D721Med (cell line): ENCODE results near the gene C1orf115.

ENCODE experiments used
- DNase-seq: peaks from one replicate; pipeline ENCODE4 v3.0.0; 2011; ENCODE audit warnings: low spot score; ENCODE audit not compliant: insufficient read length
- FAIRE-seq: peaks from 2 replicates; lab custom pipeline; 2011; peaks lifted over from hg19 to GRCh38; lab: Jason Lieb, UNC
- TF ChIP-seq, protein P1 (sequence below): IDR thresholded peaks from 2 replicates; pipeline ENCODE4 v1.5.1; 2012; ENCODE audit warnings: mild to moderate bottlenecking, control low read depth; ENCODE audit not compliant: insufficient read depth; ENCODE audit errors: missing control alignments

C1orf115 gene, protein sequence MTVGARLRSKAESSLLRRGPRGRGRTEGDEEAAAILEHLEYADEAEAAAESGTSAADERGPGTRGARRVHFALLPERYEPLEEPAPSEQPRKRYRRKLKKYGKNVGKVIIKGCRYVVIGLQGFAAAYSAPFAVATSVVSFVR

DNA sequence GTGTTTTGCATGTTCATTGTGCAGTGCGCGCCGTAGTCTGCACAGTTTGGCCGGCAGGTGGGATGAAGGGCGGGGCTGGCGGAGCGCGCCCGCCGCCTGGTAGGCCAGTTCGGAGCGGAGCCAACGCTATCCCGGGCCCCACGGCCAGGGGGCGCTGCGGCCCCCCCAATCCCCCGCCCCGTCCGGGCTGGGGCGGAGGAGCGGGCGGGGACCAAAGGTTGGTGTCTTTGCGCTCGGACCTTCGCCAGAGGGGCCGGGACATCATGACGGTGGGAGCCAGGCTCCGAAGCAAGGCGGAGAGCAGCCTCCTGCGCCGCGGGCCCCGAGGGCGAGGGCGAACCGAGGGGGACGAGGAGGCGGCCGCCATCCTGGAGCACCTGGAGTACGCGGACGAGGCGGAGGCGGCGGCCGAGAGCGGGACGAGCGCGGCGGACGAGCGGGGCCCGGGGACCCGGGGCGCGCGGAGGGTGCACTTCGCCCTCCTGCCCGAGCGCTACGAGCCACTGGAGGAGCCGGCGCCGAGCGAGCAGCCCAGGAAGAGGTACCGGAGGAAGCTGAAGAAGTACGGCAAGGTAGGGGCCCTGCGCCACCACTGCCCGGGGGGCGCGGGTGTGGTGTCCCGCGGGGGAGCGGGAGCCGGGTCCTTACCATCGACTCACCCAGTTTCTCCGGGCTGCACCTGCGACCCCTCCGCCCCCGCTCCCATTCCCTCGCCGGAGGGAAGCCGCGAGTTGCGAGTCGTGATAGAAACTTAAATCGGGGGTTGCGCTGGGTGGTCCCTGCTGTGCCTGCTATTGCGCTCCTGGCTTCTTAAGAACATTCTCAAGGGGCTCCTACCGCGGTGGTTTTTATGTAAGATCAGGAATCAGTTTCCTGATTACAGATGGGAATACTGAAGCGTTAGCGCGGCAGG lies at the start of gene C1orf115:
TSS of gene C1orf115 (plus strand) at position 224 of the 913 bp plus-strand sequence. CDS start at position 264, 40 bp downstream.
- FAIRE-seq = no peak
- TF ChIP-seq, protein P1, sequence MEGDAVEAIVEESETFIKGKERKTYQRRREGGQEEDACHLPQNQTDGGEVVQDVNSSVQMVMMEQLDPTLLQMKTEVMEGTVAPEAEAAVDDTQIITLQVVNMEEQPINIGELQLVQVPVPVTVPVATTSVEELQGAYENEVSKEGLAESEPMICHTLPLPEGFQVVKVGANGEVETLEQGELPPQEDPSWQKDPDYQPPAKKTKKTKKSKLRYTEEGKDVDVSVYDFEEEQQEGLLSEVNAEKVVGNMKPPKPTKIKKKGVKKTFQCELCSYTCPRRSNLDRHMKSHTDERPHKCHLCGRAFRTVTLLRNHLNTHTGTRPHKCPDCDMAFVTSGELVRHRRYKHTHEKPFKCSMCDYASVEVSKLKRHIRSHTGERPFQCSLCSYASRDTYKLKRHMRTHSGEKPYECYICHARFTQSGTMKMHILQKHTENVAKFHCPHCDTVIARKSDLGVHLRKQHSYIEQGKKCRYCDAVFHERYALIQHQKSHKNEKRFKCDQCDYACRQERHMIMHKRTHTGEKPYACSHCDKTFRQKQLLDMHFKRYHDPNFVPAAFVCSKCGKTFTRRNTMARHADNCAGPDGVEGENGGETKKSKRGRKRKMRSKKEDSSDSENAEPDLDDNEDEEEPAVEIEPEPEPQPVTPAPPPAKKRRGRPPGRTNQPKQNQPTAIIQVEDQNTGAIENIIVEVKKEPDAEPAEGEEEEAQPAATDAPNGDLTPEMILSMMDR = peak; percentile 76
- peak; percentile 97 for DNase-seq

DNA sequence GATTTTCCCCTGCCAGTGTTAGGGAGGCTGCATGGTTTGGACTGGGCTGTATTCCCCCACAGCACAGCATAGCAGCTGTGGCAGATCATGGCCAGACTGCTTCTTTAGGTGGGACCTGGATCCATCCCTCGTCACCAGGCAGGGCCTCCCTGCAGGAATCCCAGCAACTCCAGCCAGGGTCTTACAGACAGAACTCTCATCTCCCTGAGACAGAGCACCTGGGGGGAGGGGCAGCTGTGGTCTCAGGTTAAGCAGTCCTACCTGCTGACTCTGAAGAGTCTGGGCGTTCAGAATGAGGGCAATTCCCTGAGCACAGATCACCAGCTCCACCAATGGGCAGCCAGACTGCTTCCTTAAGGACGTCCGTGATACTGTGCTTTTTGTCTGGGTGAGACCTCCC lies 47.9 kb upstream of the C1orf115 start:
- DNase-seq (no peak), FAIRE-seq (no peak)
- TF ChIP-seq, protein P1 = no peak

DNA sequence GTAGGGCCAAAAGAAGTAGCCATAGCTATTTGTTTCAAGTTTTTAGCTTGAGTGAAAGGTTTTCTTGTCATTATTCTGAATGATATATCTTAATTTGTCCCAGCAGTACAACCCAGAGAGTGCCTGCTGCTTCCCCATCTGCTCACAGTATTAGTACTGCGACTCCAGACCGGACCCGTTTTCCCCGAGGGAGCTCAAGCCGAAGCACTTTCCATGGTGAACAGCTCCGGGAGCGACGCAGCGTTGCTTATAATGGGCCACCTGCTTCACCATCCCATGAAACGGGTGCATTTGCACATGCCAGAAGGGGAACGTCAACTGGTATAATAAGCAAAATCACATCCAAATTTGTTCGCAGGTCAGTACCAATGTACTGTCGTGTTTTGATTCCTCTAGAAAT lies 37.2 kb upstream of the C1orf115 start:
- DNase-seq = peak; percentile 21
- TF ChIP-seq, protein P1 = no peak
- no peak for FAIRE-seq

DNA sequence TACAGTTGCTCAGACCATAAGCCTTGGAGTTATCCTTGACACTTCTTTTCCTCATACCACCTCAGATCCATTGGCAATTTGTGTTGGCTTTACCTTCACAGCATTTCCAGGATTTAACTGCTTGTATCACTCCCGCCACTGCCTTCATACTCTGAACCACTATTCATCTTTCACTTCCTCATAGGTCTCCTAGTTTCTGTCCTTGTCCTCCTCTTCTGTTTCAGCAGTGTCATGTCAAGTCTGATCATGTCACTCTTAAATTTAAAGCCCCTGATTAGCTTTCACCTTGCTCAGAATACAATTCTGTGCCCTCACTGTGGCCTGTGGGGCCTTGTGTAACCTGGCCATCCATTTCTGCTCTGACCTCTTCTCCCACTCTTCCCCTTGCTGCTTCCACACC lies 34.7 kb upstream of the C1orf115 start:
- FAIRE-seq = peak; percentile 38
- TF ChIP-seq, protein P1 = no peak
- no peak for DNase-seq

DNA sequence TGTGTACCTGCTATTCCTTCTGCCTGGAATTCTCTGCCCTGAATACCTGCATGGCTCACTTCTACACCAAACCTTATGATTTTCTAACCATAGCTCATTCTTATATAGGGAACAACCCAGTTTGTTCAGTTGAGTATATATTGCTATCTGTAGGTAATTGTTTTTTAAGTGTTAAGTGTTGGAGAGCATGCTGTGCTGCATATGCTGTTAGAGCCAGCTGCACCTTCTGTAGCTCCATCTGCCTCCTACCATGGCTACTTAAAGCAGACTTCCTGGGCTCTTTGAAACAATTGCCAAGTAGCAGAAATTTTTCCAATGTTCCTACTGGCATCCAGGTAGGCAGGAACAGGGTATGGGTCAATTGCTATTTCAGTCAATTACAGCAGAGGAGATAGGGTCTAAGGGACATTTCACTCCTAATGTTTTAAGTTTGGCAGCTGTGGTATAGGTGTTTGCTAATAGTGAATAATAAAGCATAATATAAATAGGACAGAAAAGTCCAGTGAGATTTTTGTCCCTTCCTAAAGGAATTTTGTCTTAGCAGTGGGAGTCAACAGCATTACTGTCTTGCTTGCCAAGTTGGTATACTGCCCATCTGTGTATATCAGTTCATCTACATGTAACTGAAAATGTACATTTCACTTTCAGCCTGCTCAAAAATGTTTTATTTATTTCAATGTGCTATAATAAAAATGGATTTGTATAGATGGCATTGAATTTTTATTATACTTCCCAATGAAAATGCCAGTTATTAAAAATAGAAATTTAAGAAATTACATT lies 34.0 kb upstream of the C1orf115 start:
- FAIRE-seq (peak; percentile 25), DNase-seq (no peak)
- TF ChIP-seq, protein P1 = no peak

DNA sequence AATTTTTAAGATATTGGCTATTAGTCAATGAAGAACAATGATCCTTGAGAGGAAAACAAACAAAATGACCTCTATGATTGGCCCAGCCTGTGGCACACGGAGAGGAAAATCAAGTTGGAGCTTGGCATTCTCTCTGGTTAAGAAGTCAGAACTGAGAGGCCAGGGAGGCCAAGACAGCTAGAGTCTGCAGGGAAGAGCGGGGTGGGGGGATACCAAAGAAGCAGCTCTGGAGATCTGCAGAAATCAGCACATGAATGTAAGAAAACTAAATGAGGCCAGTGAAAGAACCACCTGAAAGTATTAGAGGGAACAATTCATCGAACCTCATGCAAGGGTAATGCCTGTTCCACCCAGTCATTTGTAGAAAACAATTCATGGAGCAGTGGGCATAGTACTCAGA lies 23.8 kb upstream of the C1orf115 start:
- DNase-seq (no peak), FAIRE-seq (no peak)
- TF ChIP-seq, protein P1 = no peak
